NOMO-1 treated with dmso at 0.1 percent for 144 hours (cell line): ENCODE measurements around the gene NCK2.
A peak's percentile ranks its signal among the peaks of the same experiment; 100 is the strongest.

Source experiments
- DNase-seq: peaks from one replicate; lab custom pipeline; 2025; ENCODE audit not compliant: unreplicated experiment; lab: John Stamatoyannopoulos, UW

NCK2 gene

DNA sequence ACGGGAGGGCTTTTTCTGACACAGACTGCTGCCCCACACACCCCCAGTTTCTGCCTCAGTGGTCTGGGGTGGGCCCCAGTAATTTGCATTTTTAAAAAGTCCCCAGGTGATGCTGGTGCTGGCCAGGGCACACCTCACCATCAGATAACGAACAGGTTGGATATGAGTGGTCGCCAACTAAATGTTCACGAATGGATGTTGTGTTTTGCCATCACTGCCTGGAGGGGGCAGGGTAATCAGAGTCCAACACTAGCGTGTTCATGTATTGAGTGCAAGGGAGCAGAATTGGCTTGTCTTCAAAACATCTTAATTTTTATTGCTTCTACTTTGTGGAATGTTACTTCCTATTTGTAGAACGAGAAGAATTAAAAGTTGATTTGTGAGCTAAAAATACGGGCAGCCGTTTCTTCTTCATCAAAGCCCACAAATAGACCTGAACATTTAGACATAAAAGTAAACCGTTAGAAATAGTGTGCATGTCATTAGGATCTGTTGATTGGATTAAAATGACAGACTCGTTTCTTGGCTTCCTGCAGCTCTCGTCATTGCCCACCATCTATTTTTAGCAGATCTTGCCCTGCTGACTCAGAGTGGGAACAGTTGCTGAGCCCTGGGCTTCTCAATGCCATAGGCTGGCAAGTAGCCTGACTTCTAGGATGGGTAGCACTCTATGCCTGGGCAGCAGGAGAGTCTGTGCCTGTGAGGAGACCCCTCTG is 45.2 kb downstream of the NCK2 start:
- peak; percentile 83 for DNase-seq

DNA sequence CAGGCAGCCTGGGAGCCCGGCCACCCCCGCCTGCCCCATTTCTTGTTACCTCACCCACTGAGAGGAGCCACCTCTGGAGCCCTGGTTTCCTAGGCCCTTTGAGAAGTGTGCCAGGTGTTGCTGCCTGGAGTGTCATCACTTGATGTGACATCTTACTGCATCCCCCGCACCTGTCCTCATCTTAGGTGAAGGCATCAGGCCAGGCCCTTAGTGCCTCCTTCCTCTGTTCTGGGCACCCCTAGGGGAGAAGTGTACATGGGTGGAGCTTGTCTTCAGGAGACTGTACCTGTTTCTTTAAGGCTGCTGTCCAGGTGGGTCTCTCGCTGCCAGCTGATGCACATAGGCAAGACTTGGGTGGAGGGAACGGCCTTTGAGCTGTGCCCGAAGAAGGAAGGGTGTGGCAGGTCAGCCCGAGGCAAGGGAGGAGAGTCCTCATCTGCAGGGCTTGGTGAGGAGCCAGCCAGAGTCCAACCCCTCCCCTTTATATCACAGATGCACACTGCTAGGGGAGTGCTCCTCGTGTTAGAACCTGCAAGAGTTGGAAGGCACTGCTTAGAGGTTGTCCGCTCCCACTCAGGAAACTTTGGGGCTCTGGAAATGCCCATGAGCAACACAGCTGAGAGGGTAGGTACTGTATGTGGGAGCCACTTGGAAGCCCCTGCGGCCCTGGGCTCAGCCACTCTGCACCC is 45.9 kb downstream of the NCK2 start:
- no peak for DNase-seq

DNA sequence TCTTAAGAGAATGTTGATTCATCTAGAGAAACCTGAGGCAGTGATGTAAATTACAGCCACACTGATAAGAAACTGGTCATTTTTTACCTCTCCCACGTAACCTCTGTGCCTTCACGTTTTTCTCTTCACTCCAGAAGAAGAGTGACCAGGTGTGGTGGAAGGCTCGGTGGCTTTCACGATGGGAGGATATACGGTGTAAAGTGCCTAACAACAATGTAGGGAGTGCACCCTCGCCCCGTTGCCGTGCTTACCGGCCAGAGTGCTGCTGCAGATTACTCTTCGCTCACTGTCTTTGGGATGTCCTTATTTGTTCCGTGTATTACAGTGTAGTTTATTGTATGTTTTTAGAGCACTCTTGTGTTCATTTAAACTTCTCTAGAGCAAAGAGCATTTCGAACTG is 46.5 kb downstream of the NCK2 start:
- no peak for DNase-seq

DNA sequence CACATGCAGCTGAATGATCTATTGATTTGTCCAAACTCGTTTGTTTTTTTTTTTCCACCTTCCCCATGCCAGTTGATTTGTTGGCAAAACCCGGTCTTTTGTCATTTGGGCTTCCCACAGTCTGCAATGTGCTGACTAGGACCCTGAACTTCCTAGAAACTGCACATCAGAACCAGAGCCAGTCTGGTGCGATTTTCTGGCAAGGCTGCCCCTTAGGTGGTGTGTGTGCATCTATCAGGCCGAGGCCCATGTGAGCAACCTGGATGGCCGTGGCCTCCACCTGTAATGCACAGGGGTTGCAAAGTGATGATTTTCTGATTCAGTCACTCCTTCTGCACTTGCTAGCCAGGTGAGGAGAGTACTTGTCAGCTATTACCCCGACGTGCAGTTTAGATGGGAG is 47.8 kb downstream of the NCK2 start:
- DNase-seq = no peak

DNA sequence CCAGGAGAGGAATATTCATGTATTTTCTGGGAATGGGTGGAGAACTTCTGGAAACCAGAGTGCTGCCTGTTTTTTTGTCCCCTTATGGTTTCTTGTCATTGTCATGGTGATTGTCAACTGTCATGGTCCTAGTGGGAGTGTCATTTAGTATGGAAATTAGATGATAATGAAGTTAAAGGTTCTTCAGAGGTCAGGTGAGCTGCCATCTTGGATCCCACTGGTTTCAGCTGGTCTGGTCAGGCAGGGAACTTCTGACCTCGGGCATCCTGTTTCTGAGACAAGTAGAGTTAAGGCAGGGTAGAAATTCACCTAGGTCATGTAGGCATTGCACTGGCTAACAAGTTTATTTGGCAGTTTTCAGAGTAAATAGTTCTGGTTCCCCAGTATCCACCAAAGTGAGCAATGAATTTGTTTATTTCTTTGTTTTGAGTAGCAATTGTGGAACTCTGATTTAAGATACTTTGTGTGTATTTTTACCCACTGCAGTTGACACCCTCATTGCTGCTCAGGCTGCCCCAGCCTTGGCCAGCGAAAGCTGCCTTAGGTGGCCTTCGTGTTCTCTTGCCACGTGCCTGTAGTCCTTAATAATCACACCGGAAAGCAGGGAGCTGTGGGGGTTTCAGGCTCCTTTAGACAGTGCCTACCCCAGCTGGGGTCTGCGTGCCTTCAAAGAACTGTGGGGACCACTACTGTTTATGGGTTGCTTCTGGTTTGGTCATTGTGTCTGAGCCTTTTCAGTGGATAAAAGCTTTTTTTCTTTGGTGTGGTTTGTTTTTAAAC is 48.7 kb downstream of the NCK2 start:
- no peak for DNase-seq

DNA sequence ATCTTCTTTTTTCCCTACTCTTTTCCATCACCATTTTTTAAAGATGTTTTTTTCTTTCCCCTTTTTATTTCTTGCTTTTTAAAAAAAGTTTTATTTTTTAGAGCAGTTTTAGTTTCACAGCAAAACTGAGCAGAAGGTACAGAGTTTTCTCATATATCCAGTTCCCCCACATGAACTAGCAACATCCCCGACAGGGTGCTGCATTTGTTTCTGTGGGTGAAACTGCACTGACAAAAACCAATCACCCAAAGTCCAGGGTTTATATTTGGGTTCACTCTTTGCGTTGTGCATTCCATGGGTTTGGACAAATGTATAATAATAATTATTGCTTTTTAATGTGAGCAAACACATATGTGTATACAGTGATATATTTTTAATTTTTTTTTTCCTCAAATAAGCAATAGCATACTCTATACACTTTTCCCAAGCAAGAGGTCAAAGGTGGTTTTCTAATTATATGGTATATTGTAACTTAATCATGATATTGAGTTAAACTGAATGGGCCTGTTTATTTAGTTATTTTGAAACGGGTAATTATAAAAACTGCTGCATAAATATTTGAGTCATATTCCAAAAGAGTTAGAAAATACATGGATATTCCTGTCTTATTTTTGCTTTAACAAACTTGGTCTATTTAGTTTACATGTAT is 50.3 kb downstream of the NCK2 start:
- DNase-seq = no peak

DNA sequence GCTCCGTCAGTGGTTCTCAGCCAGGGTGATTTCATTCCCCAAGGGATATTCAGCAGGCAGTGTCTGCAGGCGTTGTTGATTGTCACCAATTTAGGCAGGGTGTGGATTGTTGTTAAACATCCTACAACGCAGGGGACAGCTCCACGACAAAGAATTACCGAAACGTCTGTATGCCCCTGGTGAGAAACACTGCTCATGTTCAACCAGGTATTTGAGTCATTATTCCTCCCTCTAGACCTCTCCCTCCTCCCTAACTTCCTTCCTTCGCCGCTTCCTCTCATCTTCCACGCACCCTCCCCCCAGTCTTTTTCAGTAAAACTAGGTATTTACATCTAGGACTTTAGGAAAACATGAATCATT is 50.8 kb downstream of the NCK2 start:
- DNase-seq = no peak

DNA sequence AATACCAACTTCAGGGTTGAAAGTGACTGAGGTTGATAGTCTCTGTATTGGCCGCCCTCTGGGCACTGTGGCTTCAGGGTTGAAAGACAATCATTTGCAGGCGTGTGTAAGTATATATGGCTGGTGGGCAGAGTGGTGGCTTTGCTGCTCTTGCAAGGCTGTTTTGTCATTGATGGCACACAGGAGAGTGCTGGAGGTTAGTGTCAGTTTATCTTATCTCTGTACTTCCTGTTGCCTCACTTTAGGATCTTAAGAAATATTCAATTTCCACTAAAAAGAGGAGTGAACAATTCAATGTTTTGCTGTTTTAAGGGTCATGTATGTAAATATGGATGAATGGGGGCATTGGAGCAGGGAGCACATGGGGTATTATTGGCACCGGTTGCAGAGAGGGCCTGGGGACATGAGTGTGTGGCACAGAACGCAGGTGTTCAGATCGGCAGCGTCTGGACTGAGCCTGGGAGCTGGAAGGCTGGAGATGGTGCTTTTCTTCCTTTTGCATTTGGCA is 51.5 kb downstream of the NCK2 start:
- DNase-seq = peak; percentile 70

DNA sequence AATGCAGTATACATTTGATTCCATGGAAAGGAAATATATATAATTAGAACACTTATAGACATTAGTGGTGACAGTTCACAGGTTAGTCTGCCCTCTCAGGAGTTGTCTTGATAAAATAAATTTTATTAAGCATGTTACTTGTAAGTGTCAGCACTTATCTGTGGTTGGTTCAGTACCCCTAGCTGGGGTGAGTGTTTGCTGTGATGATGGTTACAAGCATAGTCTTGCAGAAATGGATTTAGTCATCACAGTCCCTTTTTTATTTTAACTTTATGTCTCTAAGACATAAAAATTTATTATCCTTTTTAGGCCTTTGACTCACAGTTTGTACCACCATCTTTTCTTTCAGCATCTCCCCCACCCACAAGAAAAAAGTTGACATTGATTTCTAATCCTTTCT is 52.1 kb downstream of the NCK2 start:
- DNase-seq = no peak

DNA sequence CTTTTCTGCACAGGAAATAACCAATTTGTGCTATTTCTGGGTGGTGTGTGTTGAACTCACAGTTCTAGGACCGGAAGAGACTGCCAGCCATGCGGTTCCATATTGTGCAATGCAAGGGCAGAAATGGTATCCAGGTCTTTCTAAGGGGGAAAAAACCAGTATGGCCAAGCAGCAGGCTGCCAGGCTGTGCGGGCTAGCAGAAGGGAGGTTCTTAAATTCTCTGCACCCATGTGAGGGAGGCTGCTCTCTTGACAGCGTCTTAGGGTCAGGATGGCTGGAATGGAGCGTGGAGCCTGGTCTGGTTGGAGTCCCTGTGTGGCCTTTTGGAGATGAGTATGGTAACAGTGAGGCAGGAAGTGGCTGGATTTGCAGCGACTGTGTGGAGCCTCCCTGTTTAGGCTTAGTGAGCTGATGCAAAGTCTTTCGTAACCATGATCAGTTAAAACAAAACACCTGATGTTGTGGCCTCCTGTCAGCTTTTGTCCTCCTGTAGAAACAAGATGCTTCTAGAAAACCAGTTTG is 52.6 kb downstream of the NCK2 start:
- peak; percentile 93 for DNase-seq

DNA sequence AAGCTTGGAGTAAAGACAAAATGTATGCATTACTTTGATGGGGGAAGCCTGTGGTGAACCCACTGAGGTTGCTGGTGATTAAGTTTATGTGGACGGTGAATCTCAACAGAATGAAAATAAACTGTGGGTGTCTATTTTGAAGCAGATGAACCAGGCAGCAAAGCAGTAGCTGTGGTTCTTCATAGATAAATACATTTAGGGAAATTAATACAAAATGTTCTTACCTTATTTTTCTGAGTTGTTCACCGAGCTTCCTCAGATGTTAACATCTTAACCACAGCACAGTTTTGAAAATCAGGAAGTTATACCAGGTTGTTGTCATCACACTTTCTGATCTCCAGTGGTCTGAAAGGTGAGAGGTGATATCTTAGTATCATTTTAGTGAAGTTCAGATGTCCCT is 53.9 kb downstream of the NCK2 start:
- peak; percentile 37 for DNase-seq

DNA sequence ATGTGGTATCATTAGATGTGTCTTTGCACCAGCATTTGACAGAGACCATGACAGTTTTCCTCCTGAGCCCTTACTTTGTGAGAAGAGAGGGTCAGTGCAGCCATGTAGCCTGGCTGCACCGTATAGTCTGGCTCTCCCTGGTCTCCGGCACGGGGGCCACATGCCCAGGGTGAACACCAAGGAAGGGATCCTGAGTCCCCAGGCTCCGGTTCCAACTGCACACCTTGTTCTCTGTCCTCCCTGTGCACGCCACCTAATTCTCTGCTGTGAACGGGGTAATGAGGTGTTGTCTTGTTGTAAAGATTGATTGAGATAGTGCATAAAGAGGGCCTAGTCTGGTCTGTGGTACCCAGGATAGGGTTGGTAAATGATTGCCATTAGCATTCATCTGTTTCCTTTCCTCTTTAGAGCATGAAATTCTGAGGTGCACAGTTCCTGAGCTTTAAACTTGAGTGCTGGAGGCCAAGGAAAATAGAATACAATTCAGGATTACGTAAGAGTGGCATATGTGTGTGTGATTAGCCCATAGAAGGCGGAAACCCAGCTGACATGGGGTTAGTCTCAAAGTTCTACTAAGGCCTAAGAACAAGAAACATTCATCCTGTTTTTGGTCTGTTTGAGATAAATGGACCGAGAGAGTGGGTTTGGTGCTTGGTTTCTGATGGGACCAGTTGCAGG is 55.5 kb downstream of the NCK2 start:
- peak; percentile 84 for DNase-seq

DNA sequence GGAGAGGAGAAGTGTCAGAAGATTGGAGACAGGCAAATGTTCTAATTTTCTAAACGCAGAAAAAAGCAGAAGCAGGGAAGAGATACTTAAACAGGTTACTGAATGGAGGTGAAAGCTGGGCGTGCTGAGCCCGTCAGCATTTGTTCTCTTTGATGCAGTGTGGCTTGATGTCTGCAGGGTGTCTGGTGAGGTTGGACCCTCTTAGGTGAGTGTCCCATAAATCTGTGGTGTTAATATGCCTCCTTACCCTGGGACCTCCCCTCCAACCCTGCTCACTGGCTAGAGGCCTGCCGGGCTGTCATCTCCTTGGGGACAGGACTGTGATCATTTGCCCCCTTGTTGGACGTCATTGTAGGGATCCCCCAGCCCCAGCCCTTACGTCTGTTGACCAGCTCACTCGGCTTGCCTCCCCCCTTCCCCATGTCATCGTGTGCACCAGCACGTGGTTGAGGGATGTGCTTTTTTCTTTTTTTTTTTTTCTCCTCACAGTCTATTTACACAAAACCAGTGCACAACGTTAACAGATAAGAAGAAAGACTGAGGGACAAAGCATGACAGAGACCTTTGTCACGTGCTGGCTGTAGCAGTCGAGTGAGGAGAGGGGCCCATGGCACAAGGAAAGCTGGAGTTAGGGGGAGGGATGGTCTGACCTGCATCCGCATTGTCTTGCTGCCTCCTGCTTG is 56.4 kb downstream of the NCK2 start:
- no peak for DNase-seq

DNA sequence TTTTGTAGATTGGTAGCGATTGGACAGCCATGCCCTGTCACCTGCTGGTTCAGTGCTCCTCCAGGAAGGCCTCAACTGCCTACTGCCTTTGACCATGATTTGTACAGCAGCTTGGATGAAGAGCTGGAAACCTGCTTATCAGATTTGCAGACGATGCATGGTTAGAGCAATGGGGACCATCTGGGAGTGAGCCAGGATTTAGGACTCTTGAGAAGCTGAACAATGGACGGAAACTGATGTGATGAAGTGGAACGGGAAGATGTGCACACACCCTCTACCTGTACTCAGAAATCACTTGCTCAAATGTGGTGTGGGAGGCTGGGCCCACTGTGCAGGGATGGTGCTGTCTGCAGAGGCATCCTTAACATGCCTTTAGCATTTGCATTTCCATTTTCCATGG is 57.2 kb downstream of the NCK2 start:
- DNase-seq = no peak

DNA sequence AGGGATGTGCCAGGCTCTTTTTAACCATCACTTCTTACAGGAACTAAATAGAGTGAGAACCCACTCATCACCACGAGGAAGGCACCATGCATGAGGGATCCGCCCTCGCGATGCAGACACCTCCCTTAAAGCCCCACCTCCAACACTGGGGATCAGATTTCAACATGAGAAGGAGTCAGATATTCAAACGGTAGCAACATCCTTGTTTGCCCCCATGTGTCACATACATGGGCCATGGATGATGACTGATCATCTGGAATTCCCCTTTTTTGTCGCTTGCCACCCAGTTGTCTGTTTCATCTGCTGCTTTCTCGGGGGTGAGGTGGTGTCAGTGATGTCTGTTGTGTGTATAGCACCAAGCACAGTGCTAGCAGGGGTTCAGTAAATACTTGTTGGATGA is 57.9 kb downstream of the NCK2 start:
- DNase-seq = no peak

DNA sequence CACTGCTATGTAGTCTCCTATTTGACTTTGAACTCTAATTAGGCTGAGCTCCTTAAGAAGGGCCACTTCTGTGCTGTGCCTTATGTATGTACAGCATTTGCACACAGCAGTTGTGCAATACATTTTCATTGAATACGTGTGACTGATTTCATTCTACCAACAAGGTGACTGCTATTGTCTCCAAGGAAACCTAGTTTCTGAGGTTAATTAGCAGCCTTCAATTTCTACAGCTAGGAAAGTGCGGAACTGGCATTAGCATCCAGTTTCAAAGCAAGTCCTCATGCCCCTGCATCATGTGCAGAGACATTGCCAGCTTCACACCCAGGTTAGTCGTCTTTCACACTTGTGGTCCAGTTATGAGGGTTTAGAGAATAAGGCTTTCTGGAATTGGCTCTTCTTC is 58.6 kb downstream of the NCK2 start:
- DNase-seq = no peak

DNA sequence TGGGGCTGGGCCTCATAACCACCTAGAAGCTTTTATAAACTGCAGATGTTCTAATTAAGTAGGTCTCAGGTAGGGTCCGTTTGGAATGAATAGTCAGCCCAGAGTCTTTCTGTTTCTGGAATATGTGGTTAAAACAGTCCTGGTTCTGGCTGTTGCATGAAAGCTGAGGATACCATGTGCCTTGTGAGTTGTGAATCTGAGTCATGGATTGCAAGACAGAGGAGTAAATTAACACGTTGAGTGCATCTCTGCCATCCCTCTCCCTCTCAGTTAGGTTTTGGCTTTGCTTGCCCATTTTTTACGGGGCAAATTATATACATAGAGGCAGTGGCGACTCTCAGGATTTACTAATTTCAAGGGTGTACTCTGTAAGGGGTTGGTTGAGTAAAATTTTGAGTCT is 59.1 kb downstream of the NCK2 start:
- DNase-seq = no peak

DNA sequence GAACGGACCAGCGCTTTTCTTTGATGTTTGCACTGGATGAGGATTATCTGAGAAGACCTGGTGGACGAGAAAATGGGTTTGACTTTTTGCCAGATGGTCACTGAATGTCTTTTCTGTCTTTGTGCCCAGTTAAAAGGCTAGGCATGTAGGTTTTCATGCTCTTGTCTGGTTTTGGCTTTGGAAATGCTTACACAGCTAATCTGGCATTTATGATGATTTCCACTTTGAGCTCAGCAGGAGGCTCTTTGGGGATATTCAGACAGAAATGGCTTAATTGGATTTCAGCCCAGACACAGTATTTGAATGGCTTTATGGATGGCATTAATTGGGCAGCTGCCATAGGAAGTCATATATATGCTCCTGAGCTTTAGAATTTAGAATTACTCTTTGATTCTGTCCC is 59.6 kb downstream of the NCK2 start:
- no peak for DNase-seq

DNA sequence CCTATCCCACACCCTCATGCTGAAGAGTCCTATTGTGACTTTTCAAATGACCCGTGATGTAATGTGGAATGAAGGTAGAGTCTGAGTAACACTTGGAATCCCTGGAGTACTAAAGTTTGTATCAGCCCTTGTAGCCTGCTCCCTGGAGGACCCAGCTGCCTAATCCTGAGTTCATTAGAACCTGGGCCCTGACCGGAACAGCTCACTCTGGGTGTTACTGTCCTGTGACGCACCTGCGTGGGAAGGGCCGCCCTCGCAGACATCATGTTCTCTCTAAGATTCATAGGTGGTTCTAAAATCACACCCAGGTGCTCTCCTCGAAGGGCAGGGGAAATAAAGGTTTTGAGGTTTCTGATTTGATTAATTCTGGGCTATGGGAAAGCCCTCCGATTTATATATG is 62.3 kb downstream of the NCK2 start:
- no peak for DNase-seq

DNA sequence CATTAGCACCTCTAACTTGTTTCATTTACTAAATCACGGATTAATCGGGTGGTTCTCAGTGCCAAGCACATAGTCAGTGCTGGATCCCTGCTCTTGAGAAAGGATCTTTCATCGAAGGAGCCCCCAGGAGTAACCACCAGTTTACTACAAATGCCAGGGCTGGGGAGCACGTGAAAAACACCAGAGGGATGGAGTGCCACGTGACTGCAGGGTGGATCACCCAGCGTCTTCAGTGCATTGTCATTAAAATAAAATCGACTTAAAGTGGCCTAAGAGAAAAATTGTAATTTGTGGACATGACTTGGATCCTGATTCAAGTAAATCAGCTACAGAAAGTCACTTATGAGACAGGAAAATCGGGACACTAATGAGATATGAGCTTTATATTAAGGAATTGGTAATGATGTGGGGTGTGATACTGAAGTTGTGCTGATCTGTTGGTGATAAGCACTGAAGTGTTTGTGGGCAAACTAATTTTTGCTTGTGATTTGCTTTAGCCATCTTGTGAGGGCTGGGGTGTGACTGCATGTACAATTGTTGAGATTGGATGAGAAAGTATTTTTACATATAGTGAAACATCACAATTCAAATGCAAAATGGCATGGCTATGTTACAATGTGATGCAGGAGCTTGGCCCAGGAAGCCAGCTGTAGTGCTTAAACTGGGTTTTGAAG is 63.8 kb downstream of the NCK2 start:
- no peak for DNase-seq
